ENCODE results near the gene RAC2. TPM values are rescaled to one million over a fixed set of nuclear protein-coding genes. Genes with fewer than 3 reads are reported as not detected.

Gene RAC2
- total and polyA plus RNA-seq, 2 of the 8 experiments (the other 6 are each of a cell fraction or from before 2014, with no cell fraction given), result 2.3 to 4.3 TPM

DNA sequence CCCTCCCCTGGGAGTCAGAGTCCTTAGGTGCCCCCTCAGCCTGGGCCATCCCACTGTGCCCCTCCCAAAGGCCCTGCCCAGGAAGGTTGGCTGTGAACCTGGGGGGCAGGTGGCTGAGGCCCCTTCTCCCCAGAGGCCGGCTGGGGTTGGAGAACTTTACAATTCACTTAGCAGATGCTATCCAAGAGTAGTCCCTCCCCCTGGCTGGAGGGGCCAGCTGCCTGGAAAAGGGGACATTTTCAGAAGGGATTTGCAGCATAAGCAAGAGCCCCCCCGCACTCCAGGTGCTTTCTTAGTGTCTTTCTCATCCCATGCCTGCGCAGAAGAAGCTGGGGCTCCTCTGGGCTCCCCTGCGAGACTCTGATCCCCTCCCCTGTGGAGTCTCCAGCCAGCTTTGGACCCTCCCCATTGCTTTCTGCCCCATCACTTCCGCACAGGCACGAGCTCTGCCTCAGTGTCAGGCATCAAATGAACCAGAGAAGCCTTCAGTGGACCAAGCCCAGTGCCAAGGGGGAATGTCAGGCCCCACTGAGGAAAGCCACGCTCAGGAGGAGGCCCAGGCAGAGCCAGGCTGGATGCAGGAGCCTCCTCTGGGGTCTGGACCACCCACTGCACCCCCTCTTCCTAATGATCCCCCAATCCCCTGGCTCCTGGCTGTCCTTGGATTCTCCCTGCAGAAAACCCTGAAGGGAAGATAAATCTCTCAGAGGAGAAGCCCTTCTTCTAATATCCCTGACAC, 35.5 kb downstream of the RAC2 start:
- no peak overlapping the region for H3K4me2 ChIP-seq (ENCODE audit: insufficient read depth in 1 of 2, low read depth in 2 of 2, low read length in 2 of 2)
- ChIA-PET POLR2A (ENCODE audit: partially characterized antibody) (interaction anchor here (1.8 kb wide), 1 partner anchor 9 kb away, joined by 4 read pairs; no protein-coding TSS in a partner anchor), CTCF (ENCODE audit: partially characterized antibody) (interaction anchor here (0.9 to 2.8 kb wide), 6 partner anchors 8 to 108 kb away, joined by 3 to 29 read pairs (median 6); no protein-coding TSS in a partner anchor)
- peaks cover 0 to 4% (median 0%) of the 10 kb centered on the region in 4 experiments; a peak in 2 of 7 replicates for H3K27me3 ChIP-seq (replicated peaks in 1 of 4; ENCODE audit: control insufficient read depth in 3 of 4, extremely low read depth in 1 of 4, insufficient read depth in 3 of 4, low read length in 3 of 4)
- no peaks in the 10 kb centered on the region for H3K79me2 ChIP-seq (ENCODE audit: control insufficient read depth in 1 of 2, insufficient read depth in 2 of 2, low read length in 2 of 2)
- no peak overlapping the region for H3K4me3 ChIP-seq (ENCODE audit: extremely low read depth in 1 of 4, insufficient read depth in 2 of 4, low read depth in 3 of 4, low read length in 4 of 4)
- no peak overlapping the region for H2BK5ac ChIP-seq (ENCODE audit: low read depth, low read length)
- H3K36me3 ChIP-seq (ENCODE audit: control insufficient read depth in 2 of 4, insufficient read depth in 4 of 4, low read length in 3 of 4), result no peaks in the 10 kb centered on the region
- no peak overlapping the region for H3K23ac ChIP-seq (ENCODE audit: insufficient read length)
- no peaks in the 10 kb centered on the region for H3K9me3 ChIP-seq (ENCODE audit: insufficient read depth in 2 of 2, low read depth in 1 of 2, low read length in 1 of 2)
- no peak for FAIRE-seq
- no peak overlapping the region for H4K91ac ChIP-seq (replicated peaks; ENCODE audit: insufficient read length, low read length)
- H4K5ac ChIP-seq (ENCODE audit: insufficient read length, low read depth, low read length), result no peak overlapping the region
- H3K56ac ChIP-seq (replicated peaks; ENCODE audit: insufficient read length, low read depth, low read length), result no peak overlapping the region
- peaks cover 0 to 8% (median 3%) of the 10 kb centered on the region in 4 experiments; a peak in 6 of 7 replicates for H3K4me1 ChIP-seq (replicated peaks in 1 of 4; ENCODE audit: control insufficient read depth in 3 of 4, insufficient read depth in 4 of 4, low read length in 3 of 4)
- WGBS, 2 experiments (ENCODE audit: extremely low coverage in 1 of 2, insufficient coverage in 1 of 2, insufficient read length in 1 of 2, insufficient replicate concordance in 2 of 2, low coverage in 1 of 2, low lambda C conversion rate in 2 of 2, missing lambda C conversion rate in 1 of 2), result 78% methylated on average over 7 of the region's 7 CpGs; no CpG with 5 or more reads in 1 of the 2 experiments
- no peak overlapping the region for H2AFZ ChIP-seq (ENCODE audit: low read length)
- H2BK15ac ChIP-seq (ENCODE audit: low read length), result no peak overlapping the region
- no peak overlapping the region for H2AK5ac ChIP-seq (ENCODE audit: low read depth, low read length)
- no peak for DNase-seq (ENCODE audit: low read depth in 1 of 2, low spot score in 2 of 2)
- peaks cover 3% of the 10 kb centered on the region; the same call in 1 of the 2 replicates for H3K23me2 ChIP-seq (ENCODE audit: low read depth, low read length)
- no peak overlapping the region for H3K27ac ChIP-seq (ENCODE audit: low read depth, low read length)
- H4K20me1 ChIP-seq (replicated peaks in 1 of 2; ENCODE audit: control insufficient read depth in 1 of 2, insufficient read depth in 2 of 2, low read length in 2 of 2), result no peaks in the 10 kb centered on the region
- no peak overlapping the region for H4K8ac ChIP-seq (ENCODE audit: extremely low read depth, insufficient read depth, low read length)
- H3K9ac ChIP-seq (replicated peaks in 1 of 4; ENCODE audit: extremely low read depth in 1 of 4, low read depth in 3 of 4, low read length in 3 of 4), result no peak overlapping the region
- H3K79me1 ChIP-seq (ENCODE audit: low read depth, low read length), result no peaks in the 10 kb centered on the region
- TF ChIP-seq CHD1 (IDR thresholded peaks at IDR 0.05; ENCODE audit: low read depth, low read length), result no peak
- no peak for TF ChIP-seq RXRA (IDR thresholded peaks at IDR 0.05; ENCODE audit: insufficient read depth, low read depth, low read length)
- no peak for TF ChIP-seq SP1 (IDR thresholded peaks at IDR 0.05; ENCODE audit: low read depth, low read length)
- TF ChIP-seq, protein P1, sequence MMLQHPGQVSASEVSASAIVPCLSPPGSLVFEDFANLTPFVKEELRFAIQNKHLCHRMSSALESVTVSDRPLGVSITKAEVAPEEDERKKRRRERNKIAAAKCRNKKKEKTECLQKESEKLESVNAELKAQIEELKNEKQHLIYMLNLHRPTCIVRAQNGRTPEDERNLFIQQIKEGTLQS (IDR thresholded peaks at IDR 0.05; ENCODE audit: insufficient read depth, low read depth, low read length), result no peak
- no peak for TF ChIP-seq RBBP5 (IDR thresholded peaks at IDR 0.05; ENCODE audit: borderline replicate concordance, low read depth, low read length)
- H3K14ac ChIP-seq (ENCODE audit: insufficient read length), result no peak overlapping the region
- no peak overlapping the region for H3K4ac ChIP-seq (replicated peaks; ENCODE audit: insufficient read length, low read depth, low read length)
- no peak overlapping the region for H3K18ac ChIP-seq (ENCODE audit: extremely low read depth, low read length)
- no peak overlapping the region for H2BK20ac ChIP-seq (ENCODE audit: low read length)
- no peak overlapping the region for H2BK120ac ChIP-seq (replicated peaks; ENCODE audit: low read depth, low read length)
- H2BK12ac ChIP-seq (ENCODE audit: low read depth, low read length), result no peak overlapping the region
